Osteocyte (in vitro differentiated cells): ENCODE data around the gene SAMD4A. TPM values are rescaled to one million over a fixed set of nuclear protein-coding genes. Genes with fewer than 3 reads are reported as not detected.

Source experiments
- DNase-seq: peaks from one replicate; pipeline ENCODE4 v3.0.0; 2021; ENCODE audit warnings: mixed read lengths; ENCODE audit not compliant: unreplicated experiment; ENCODE audit errors: extremely low spot score
- H3K27ac Mint-ChIP-seq: one replicate; pipeline ENCODE4 v1.8.0; 2021; ENCODE audit warnings: mild to moderate bottlenecking, mixed read lengths; ENCODE audit not compliant: unreplicated experiment
- H3K27me3 Mint-ChIP-seq: one replicate; pipeline ENCODE4 v1.8.0; 2021; ENCODE audit warnings: mixed read lengths; ENCODE audit not compliant: unreplicated experiment
- H3K36me3 Mint-ChIP-seq: one replicate; pipeline ENCODE4 v1.8.0; 2021; ENCODE audit warnings: mixed read lengths; ENCODE audit not compliant: unreplicated experiment
- H3K4me1 Mint-ChIP-seq: one replicate; pipeline ENCODE4 v1.8.0; 2021; ENCODE audit warnings: mixed read lengths; ENCODE audit not compliant: unreplicated experiment
- H3K4me3 Mint-ChIP-seq: one replicate; pipeline ENCODE4 v1.8.0; 2021; ENCODE audit warnings: mild to moderate bottlenecking, moderate library complexity, mixed read lengths; ENCODE audit not compliant: unreplicated experiment
- H3K9me3 Mint-ChIP-seq: one replicate; pipeline ENCODE4 v1.8.0; 2021; ENCODE audit warnings: mixed read lengths; ENCODE audit not compliant: unreplicated experiment
- total RNA-seq: library from RNA; stranded (reverse); gene quantifications from 2 replicates; pipeline ENCODE4 v1.2.1, GENCODE V29; 2021
- TF ChIP-seq, protein P1 (sequence below): fragments of 200-600 bp; sonication (generic); IDR thresholded peaks from 2 replicates; pipeline ENCODE4 v1.5.0; 2021; ENCODE audit warnings: antibody characterized with exemption, mild to moderate bottlenecking, moderate library complexity

SAMD4A gene
- total RNA-seq, 1 donor from 2014 or later, result 39.1 TPM

DNA sequence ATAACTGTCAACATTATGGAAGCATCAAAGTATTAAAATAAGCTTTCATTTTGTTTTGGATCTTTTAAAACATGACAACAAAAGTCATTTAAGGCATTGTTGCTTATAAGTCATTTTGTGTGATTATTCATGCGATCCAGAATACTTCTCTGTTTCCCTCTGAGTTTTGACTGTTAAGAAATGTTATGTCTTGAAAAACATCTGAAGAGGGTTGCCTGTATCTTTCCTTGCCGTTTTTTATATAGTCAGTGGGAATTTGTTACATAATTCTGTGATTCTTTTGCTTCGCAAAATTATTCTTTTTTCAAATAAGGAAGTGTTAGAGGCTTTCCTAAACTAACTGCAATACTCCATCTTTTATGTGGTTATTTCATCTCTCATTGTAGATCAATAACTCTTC lies 78.7 kb downstream of the SAMD4A start:
- H3K27me3 Mint-ChIP-seq, result no peaks in the 10 kb centered on the region
- H3K27ac Mint-ChIP-seq, result no peak overlapping the region
- TF ChIP-seq, protein P1, sequence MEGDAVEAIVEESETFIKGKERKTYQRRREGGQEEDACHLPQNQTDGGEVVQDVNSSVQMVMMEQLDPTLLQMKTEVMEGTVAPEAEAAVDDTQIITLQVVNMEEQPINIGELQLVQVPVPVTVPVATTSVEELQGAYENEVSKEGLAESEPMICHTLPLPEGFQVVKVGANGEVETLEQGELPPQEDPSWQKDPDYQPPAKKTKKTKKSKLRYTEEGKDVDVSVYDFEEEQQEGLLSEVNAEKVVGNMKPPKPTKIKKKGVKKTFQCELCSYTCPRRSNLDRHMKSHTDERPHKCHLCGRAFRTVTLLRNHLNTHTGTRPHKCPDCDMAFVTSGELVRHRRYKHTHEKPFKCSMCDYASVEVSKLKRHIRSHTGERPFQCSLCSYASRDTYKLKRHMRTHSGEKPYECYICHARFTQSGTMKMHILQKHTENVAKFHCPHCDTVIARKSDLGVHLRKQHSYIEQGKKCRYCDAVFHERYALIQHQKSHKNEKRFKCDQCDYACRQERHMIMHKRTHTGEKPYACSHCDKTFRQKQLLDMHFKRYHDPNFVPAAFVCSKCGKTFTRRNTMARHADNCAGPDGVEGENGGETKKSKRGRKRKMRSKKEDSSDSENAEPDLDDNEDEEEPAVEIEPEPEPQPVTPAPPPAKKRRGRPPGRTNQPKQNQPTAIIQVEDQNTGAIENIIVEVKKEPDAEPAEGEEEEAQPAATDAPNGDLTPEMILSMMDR, result no peak
- no peaks in the 10 kb centered on the region for H3K36me3 Mint-ChIP-seq
- peaks cover 31% of the 10 kb centered on the region for H3K4me1 Mint-ChIP-seq
- H3K4me3 Mint-ChIP-seq, result no peak overlapping the region
- no peak for DNase-seq
- no peaks in the 10 kb centered on the region for H3K9me3 Mint-ChIP-seq

DNA sequence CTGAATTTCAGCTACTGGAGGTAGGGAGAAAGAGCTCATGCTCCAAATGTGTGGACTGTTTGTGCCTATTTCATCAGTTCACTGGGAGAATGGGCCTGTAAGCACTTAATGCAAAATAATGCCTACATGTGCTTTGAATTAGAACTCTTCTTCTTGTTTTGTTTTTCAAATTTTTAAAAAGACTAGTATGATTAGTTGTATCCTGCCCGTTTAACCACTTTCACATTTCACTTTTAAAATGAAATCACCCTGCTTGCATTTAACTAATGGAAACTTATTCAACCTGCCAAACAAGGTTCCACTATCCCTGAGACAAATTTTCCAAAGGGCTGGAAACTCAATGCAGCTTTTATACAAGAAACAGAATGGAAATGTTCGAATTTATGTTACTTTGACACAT lies 79.7 kb downstream of the SAMD4A start:
- Mint-ChIP-seq H3K36me3 (no peaks in the 10 kb centered on the region), H3K9me3 (no peaks in the 10 kb centered on the region), H3K27ac (peak overlapping the region; percentile 32), H3K4me1 (peaks cover 31% of the 10 kb centered on the region), H3K4me3 (no peak overlapping the region), H3K27me3 (no peaks in the 10 kb centered on the region)
- no peak for DNase-seq
- TF ChIP-seq, protein P1, result no peak

DNA sequence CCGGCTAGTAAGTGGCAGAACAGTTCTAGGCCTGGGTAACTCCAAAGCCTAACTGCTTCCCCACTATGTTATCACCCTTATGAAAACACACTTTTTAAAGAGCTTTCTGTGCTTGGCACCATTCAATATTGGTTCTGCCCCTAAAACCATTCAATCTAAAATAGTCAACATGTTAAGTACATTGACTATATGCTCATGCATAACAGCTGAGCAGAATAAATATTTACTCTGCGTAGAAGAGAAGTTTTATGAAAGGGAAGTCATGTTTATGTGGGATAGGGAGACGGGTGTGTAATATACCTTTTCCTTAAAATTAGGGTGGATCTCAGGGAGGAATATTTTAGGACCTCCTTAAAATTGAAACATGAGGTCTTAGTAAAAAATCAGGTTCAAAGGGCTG lies 80.5 kb downstream of the SAMD4A start:
- peaks cover 26% of the 10 kb centered on the region for H3K4me1 Mint-ChIP-seq
- no peaks in the 10 kb centered on the region for H3K27me3 Mint-ChIP-seq
- no peak for DNase-seq
- H3K4me3 Mint-ChIP-seq, result no peak overlapping the region
- TF ChIP-seq, protein P1, result no peak
- H3K36me3 Mint-ChIP-seq, result no peaks in the 10 kb centered on the region
- no peaks in the 10 kb centered on the region for H3K9me3 Mint-ChIP-seq
- no peak overlapping the region for H3K27ac Mint-ChIP-seq

DNA sequence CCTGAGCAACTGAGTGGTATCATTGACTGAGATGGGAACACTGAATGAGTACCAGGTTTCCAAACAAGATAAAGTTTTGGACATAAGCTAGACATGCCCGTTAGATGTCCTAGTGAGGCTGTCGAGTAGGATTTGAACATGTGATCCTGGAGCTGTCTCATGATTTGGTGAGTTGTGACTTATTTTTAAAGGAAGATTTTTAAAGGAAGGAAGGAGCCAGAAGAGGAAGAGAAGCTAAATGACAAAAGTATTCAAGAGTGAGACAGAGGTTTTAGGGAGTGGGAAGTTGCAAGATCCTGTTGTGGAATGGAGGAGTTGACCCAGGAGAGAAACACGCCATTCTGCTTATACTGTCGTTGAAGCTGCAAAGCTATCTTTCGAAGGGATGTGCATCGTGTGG lies 82.1 kb downstream of the SAMD4A start:
- Mint-ChIP-seq H3K4me1 (peaks cover 20% of the 10 kb centered on the region), H3K36me3 (no peaks in the 10 kb centered on the region), H3K27me3 (no peaks in the 10 kb centered on the region), H3K27ac (no peak overlapping the region), H3K4me3 (no peak overlapping the region), H3K9me3 (no peaks in the 10 kb centered on the region)
- TF ChIP-seq, protein P1, result no peak
- DNase-seq, result no peak

DNA sequence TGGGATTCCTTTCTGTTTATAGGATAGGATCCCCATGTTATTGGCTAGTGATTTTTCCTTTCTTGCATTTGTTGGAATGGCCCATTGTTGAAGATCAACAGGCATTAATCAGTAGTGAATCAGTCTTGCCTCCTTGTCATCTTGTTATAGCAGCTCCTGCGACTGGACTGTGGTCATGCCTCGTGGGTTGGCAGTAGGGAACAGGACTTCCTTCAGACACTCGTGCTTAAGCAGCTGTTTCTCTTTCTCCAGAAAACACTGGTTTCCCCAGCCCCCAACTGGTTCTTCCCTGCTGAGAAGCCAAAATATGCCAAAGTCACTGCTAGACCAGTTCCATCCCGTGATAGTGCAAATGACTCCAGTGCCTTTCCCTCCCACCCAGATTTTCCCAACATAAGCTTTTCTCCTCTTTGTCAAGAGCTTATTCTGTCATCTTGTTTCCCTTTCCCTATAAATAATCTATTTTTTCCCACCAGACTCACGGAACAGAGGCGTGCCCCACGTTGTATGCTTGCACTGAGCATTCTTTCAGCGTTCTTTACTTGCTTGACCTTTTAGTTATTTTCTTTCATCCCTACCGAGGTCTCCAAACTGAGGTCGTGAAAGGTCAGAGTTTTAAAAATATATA lies 83.5 kb downstream of the SAMD4A start:
- DNase-seq, result no peak
- peak overlapping the region; percentile 64 for H3K4me3 Mint-ChIP-seq
- H3K4me1 Mint-ChIP-seq, result peaks cover 27% of the 10 kb centered on the region
- no peaks in the 10 kb centered on the region for H3K36me3 Mint-ChIP-seq
- H3K27me3 Mint-ChIP-seq, result no peaks in the 10 kb centered on the region
- H3K9me3 Mint-ChIP-seq, result no peaks in the 10 kb centered on the region
- TF ChIP-seq, protein P1, result no peak
- no peak overlapping the region for H3K27ac Mint-ChIP-seq
